ENCODE data around the gene RAD51AP1. TPM values are rescaled to one million over a fixed set of nuclear protein-coding genes. Genes with fewer than 3 reads are reported as not detected.

RAD51AP1 gene
- total RNA-seq (1 to 10 TPM; 4.0 to 6.9 TPM), polyA plus RNA-seq (1 to 10 TPM; 2.1 to 3.0 TPM)
- long read RNA-seq, donor 1, partial matches to known transcripts, result 0 of 5 reads
- long read RNA-seq, donor 1, other reads (novel, unspliced or antisense), result 0 of 5 reads
- long read RNA-seq, donor 2, partial matches to known transcripts, result 0 of 4 reads
- long read RNA-seq, donor 2, other reads (novel, unspliced or antisense), result 0 of 4 reads
- long read RNA-seq, donor 3, partial matches to known transcripts, result 0 of 4 reads
- long read RNA-seq, donor 3, other reads (novel, unspliced or antisense), result 0 of 4 reads
- long read RNA-seq, donor 4, partial matches to known transcripts, result 0 of 3 reads
- long read RNA-seq, donor 4, other reads (novel, unspliced or antisense), result 0 of 3 reads
- long read RNA-seq, donor 5, transcript RAD51AP1-202 (9 exons, 2,113 nt), result major isoform, 7 of 16 reads
- long read RNA-seq, donor 5, partial matches to known transcripts, result 8 of 16 reads
- long read RNA-seq, donor 5, other reads (novel, unspliced or antisense), result 0 of 16 reads

- Histone ChIP-seq H3K36me3 (ENCODE audit: control insufficient read depth in 4 of 4, insufficient read depth in 4 of 4, low read length in 4 of 4) (peaks cover 0 to 2% (median under 1%) of the 10 kb centered on the region in 4 donors), H3K9me3 (ENCODE audit: control insufficient read depth in 4 of 4, insufficient read depth in 3 of 4, low read length in 3 of 4) (no peaks in the 10 kb centered on the region), H3K4me1 (ENCODE audit: control insufficient read depth in 5 of 5, insufficient read depth in 5 of 5, low read length in 5 of 5) (peaks cover 0 to 23% (median 11%) of the 10 kb centered on the region in 5 donors), H3K27me3 (ENCODE audit: control insufficient read depth in 3 of 3, insufficient read depth in 3 of 3, low read length in 2 of 3) (no peaks in the 10 kb centered on the region), H3K4me3 (peak within 1 kb of the TSS; percentile 86), H3K27ac (ENCODE audit: low read depth in 1 of 2, low read length in 1 of 2) (peak within 1 kb of the TSS; percentile 92 to 93), H3K9ac (ENCODE audit: insufficient read depth in 1 of 2, low read length in 2 of 2) (peak within 1 kb of the TSS; percentile 37 to 96)
- ATAC-seq (ENCODE audit: insufficient read depth, low FRiP score) (peak; percentile 99), DNase-seq (peak; percentile 97 to 99 (median 98))
- WGBS, 2 donors, result 0 to 1% methylated on average over 49 of the region's 49 CpGs
- no peak for TF ChIP-seq CTCF (IDR thresholded peaks at IDR 0.05; ENCODE audit: control extremely low read depth, extremely low read depth)
These were observed at the start of gene RAD51AP1 for GRCh38 chr12:4538207-4539160. Gene RAD51AP1 (plus strand): TSS chr12:4538890. CDS start chr12:4538940, 50 bp downstream.

- peaks cover 7 to 21% (median 12%) of the 10 kb centered on the region in 4 donors for H3K36me3 ChIP-seq (ENCODE audit: control insufficient read depth in 4 of 4, insufficient read depth in 4 of 4, low read length in 4 of 4)
- ATAC-seq (ENCODE audit: insufficient read depth, low FRiP score) (no peak), DNase-seq (no peak)
- WGBS, 2 donors, result 92 to 96% methylated on average over 2 of the region's 2 CpGs
- H3K9ac ChIP-seq (ENCODE audit: insufficient read depth in 1 of 2, low read length in 2 of 2), result no peak overlapping the region
- H3K27ac ChIP-seq (ENCODE audit: low read depth in 1 of 2, low read length in 1 of 2), result no peak overlapping the region
- H3K4me1 ChIP-seq (ENCODE audit: control insufficient read depth in 5 of 5, insufficient read depth in 5 of 5, low read length in 5 of 5), result no peaks in the 10 kb centered on the region
- no peaks in the 10 kb centered on the region for H3K27me3 ChIP-seq (ENCODE audit: control insufficient read depth in 3 of 3, insufficient read depth in 3 of 3, low read length in 2 of 3)
- peaks cover 0 to 1% (median 0%) of the 10 kb centered on the region in 4 donors for H3K9me3 ChIP-seq (ENCODE audit: control insufficient read depth in 4 of 4, insufficient read depth in 3 of 4, low read length in 3 of 4)
- TF ChIP-seq CTCF (IDR thresholded peaks at IDR 0.05; ENCODE audit: control extremely low read depth, extremely low read depth), result no peak
- no peak overlapping the region for H3K4me3 ChIP-seq
These were observed 49.1 kb upstream of the RAD51AP1 start for GRCh38 chr12:4489556-4489955.

- TF ChIP-seq CTCF (IDR thresholded peaks at IDR 0.05; ENCODE audit: control extremely low read depth, extremely low read depth), result no peak
- Histone ChIP-seq H3K4me1 (ENCODE audit: control insufficient read depth in 5 of 5, insufficient read depth in 5 of 5, low read length in 5 of 5) (no peaks in the 10 kb centered on the region), H3K27me3 (ENCODE audit: control insufficient read depth in 3 of 3, insufficient read depth in 3 of 3, low read length in 2 of 3) (no peaks in the 10 kb centered on the region), H3K4me3 (no peak overlapping the region), H3K36me3 (ENCODE audit: control insufficient read depth in 4 of 4, insufficient read depth in 4 of 4, low read length in 4 of 4) (peaks cover 7 to 22% (median 13%) of the 10 kb centered on the region in 4 donors), H3K27ac (ENCODE audit: low read depth in 1 of 2, low read length in 1 of 2) (no peak overlapping the region), H3K9me3 (ENCODE audit: control insufficient read depth in 4 of 4, insufficient read depth in 3 of 4, low read length in 3 of 4) (peaks cover 0 to 1% (median 0%) of the 10 kb centered on the region in 4 donors), H3K9ac (ENCODE audit: insufficient read depth in 1 of 2, low read length in 2 of 2) (no peak overlapping the region)
- DNase-seq (no peak), ATAC-seq (ENCODE audit: insufficient read depth, low FRiP score) (no peak)
- 97 to 98% methylated on average over 1 of the region's 1 CpG for WGBS, 2 donors
These were observed 47.7 kb upstream of the RAD51AP1 start for GRCh38 chr12:4490973-4491372.

All from lung (tissue), 16 donors.